GM21381 (cell line): ENCODE data around the gene SORCS3.

Experiments used
- ATAC-seq: cut with Tn5 transposase; IDR thresholded peaks from one replicate; pipeline ENCODE4 v1.9.1; 2021; ENCODE audit warnings: mild to moderate bottlenecking, moderate library complexity; ENCODE audit not compliant: unreplicated experiment

Gene SORCS3

GRCh38 chr10:104641187-104641936 lies at the start of gene SORCS3:
Gene SORCS3, plus strand, starts transcription at chr10:104641290.
- no peak for ATAC-seq

GRCh38 chr10:104591441-104591840 lies 49.6 kb upstream of the SORCS3 start:
- no peak for ATAC-seq

GRCh38 chr10:104601166-104601565 lies 39.9 kb upstream of the SORCS3 start:
- no peak for ATAC-seq

GRCh38 chr10:104608091-104608828 lies 32.8 kb upstream of the SORCS3 start:
- no peak for ATAC-seq

GRCh38 chr10:104612571-104613205 lies 28.4 kb upstream of the SORCS3 start:
- no peak for ATAC-seq

- no peak for ATAC-seq
These were observed 27.7 kb upstream of the SORCS3 start for GRCh38 chr10:104613406-104613805.

- ATAC-seq = no peak
These were observed 26.8 kb upstream of the SORCS3 start for GRCh38 chr10:104614245-104614831.

GRCh38 chr10:104615136-104615535 lies 26.0 kb upstream of the SORCS3 start:
- ATAC-seq = no peak

GRCh38 chr10:104617831-104618230 lies 23.3 kb upstream of the SORCS3 start:
- no peak for ATAC-seq

- ATAC-seq = no peak
These were observed 18.9 kb upstream of the SORCS3 start for GRCh38 chr10:104622175-104622574.

GRCh38 chr10:104622598-104623209 lies 18.4 kb upstream of the SORCS3 start:
- ATAC-seq = no peak

- ATAC-seq = no peak
These were observed 10.4 kb upstream of the SORCS3 start for GRCh38 chr10:104630731-104631130.

- no peak for ATAC-seq
These were observed 9.1 kb upstream of the SORCS3 start for GRCh38 chr10:104631946-104632345.

- ATAC-seq = no peak
These were observed 2.1 kb upstream of the SORCS3 start for GRCh38 chr10:104638861-104639589.

GRCh38 chr10:104639590-104640338 lies 1.3 kb upstream of the SORCS3 start:
- no peak for ATAC-seq

GRCh38 chr10:104640339-104641186 lies 527 bp upstream of the SORCS3 start:
- ATAC-seq = no peak

- no peak for ATAC-seq
These were observed 1.0 kb downstream of the SORCS3 start for GRCh38 chr10:104641937-104642657.

- no peak for ATAC-seq
These were observed 1.7 kb downstream of the SORCS3 start for GRCh38 chr10:104642658-104643302.
